Loucy (cell line): ENCODE data around the gene CCDC69.

ENCODE experiments used
- EZH2phosphoT487 ChIP-seq: fragments of 200-600 bp; IDR thresholded peaks from 2 replicates; pipeline ENCODE4 v1.6.1; 2018; ENCODE audit warnings: antibody characterized with exemption, mild to moderate bottlenecking, moderate library complexity, borderline replicate concordance
- TF ChIP-seq, protein P1 (sequence below): fragments of 200-600 bp; sonication (generic); conservative IDR thresholded peaks from 2 replicates; pipeline ENCODE4 v1.5.1; 2014; ENCODE audit warnings: mild to moderate bottlenecking, antibody characterized with exemption, low read length

GRCh38 chr5:151221574-151221973 is 2.3 kb downstream of the CCDC69 start:
- TF ChIP-seq, protein P1, sequence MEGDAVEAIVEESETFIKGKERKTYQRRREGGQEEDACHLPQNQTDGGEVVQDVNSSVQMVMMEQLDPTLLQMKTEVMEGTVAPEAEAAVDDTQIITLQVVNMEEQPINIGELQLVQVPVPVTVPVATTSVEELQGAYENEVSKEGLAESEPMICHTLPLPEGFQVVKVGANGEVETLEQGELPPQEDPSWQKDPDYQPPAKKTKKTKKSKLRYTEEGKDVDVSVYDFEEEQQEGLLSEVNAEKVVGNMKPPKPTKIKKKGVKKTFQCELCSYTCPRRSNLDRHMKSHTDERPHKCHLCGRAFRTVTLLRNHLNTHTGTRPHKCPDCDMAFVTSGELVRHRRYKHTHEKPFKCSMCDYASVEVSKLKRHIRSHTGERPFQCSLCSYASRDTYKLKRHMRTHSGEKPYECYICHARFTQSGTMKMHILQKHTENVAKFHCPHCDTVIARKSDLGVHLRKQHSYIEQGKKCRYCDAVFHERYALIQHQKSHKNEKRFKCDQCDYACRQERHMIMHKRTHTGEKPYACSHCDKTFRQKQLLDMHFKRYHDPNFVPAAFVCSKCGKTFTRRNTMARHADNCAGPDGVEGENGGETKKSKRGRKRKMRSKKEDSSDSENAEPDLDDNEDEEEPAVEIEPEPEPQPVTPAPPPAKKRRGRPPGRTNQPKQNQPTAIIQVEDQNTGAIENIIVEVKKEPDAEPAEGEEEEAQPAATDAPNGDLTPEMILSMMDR = no peak
- TF ChIP-seq EZH2phosphoT487 = no peak
